Central memory CD8-positive, alpha-beta T cell (primary cell): Measurements from ENCODE around the gene DYNAP.

Source experiments
- ATAC-seq: fragments of 150-1000 bp; cut with Tn5 transposase; replicated peaks from 2 replicates; pipeline ENCODE4 v1.10.0; 2022; ENCODE audit warnings: mild to moderate bottlenecking, moderate FRiP score, moderate number of reproducible peaks; ENCODE audit not compliant: poor library complexity, severe bottlenecking; ENCODE audit errors: extremely low read depth
- DNase-seq, 2 donors: peaks; one replicate each; pipeline ENCODE4 v3.0.0; 2021; ENCODE audit warnings: low spot score in 2 of 2
- H3K27ac Mint-ChIP-seq: one replicate; pipeline ENCODE4 v1.8.0; 2022; ENCODE audit warnings: low read depth, mild to moderate bottlenecking, moderate library complexity, mixed read lengths
- H3K27me3 Mint-ChIP-seq: one replicate; pipeline ENCODE4 v1.8.0; 2022; ENCODE audit warnings: mixed read lengths
- H3K36me3 Mint-ChIP-seq: one replicate; pipeline ENCODE4 v1.8.0; 2022; ENCODE audit warnings: mild to moderate bottlenecking, moderate library complexity, mixed read lengths; ENCODE audit not compliant: insufficient read depth
- H3K4me1 Mint-ChIP-seq: one replicate; pipeline ENCODE4 v1.8.0; 2022; ENCODE audit warnings: mixed read lengths
- H3K4me3 Mint-ChIP-seq: one replicate; pipeline ENCODE4 v1.8.0; 2022; ENCODE audit warnings: mild to moderate bottlenecking, moderate library complexity, mixed read lengths
- H3K9me3 Mint-ChIP-seq: one replicate; pipeline ENCODE4 v1.8.0; 2022; ENCODE audit warnings: mixed read lengths

Gene DYNAP

GRCh38 chr18:54607213-54608027 is 16.4 kb downstream of the DYNAP start:
- Mint-ChIP-seq H3K36me3 (no peaks in the 10 kb centered on the region), H3K4me1 (no peaks in the 10 kb centered on the region), H3K27me3 (no peaks in the 10 kb centered on the region), H3K4me3 (no peak overlapping the region), H3K9me3 (no peaks in the 10 kb centered on the region), H3K27ac (no peak overlapping the region)
- no peak for DNase-seq
- ATAC-seq, result no peak

GRCh38 chr18:54608028-54608642 is 17.1 kb downstream of the DYNAP start:
- Mint-ChIP-seq H3K4me3 (no peak overlapping the region), H3K4me1 (no peaks in the 10 kb centered on the region), H3K27ac (no peak overlapping the region), H3K9me3 (no peaks in the 10 kb centered on the region), H3K27me3 (no peaks in the 10 kb centered on the region), H3K36me3 (no peaks in the 10 kb centered on the region)
- ATAC-seq (no peak), DNase-seq (no peak)

- H3K4me3 Mint-ChIP-seq, result no peak overlapping the region
- ATAC-seq, result no peak
- no peaks in the 10 kb centered on the region for H3K36me3 Mint-ChIP-seq
- H3K4me1 Mint-ChIP-seq, result no peaks in the 10 kb centered on the region
- DNase-seq, result no peak
- H3K9me3 Mint-ChIP-seq, result no peaks in the 10 kb centered on the region
- H3K27me3 Mint-ChIP-seq, result no peaks in the 10 kb centered on the region
- H3K27ac Mint-ChIP-seq, result no peak overlapping the region
Observed at GRCh38 chr18:54611816-54612215, 20.8 kb downstream of the DYNAP start.

GRCh38 chr18:54612237-54612636 is 21.2 kb downstream of the DYNAP start:
- DNase-seq (no peak), ATAC-seq (no peak)
- H3K9me3 Mint-ChIP-seq, result no peaks in the 10 kb centered on the region
- H3K4me3 Mint-ChIP-seq, result no peak overlapping the region
- H3K36me3 Mint-ChIP-seq, result no peaks in the 10 kb centered on the region
- no peaks in the 10 kb centered on the region for H3K4me1 Mint-ChIP-seq
- no peaks in the 10 kb centered on the region for H3K27me3 Mint-ChIP-seq
- H3K27ac Mint-ChIP-seq, result no peak overlapping the region

- no peak for ATAC-seq
- no peak for DNase-seq
- no peak overlapping the region for H3K4me3 Mint-ChIP-seq
- H3K9me3 Mint-ChIP-seq, result no peaks in the 10 kb centered on the region
- no peaks in the 10 kb centered on the region for H3K27me3 Mint-ChIP-seq
- no peaks in the 10 kb centered on the region for H3K4me1 Mint-ChIP-seq
- no peak overlapping the region for H3K27ac Mint-ChIP-seq
- H3K36me3 Mint-ChIP-seq, result no peaks in the 10 kb centered on the region
Observed at GRCh38 chr18:54613174-54613573, 22.1 kb downstream of the DYNAP start.

- Mint-ChIP-seq H3K27me3 (peaks cover 9% of the 10 kb centered on the region), H3K4me1 (no peaks in the 10 kb centered on the region), H3K27ac (no peak overlapping the region), H3K36me3 (no peaks in the 10 kb centered on the region), H3K4me3 (no peak overlapping the region), H3K9me3 (no peaks in the 10 kb centered on the region)
- DNase-seq, result no peak
- no peak for ATAC-seq
Observed at GRCh38 chr18:54616220-54616848, 25.3 kb downstream of the DYNAP start.

- Mint-ChIP-seq H3K36me3 (no peaks in the 10 kb centered on the region), H3K4me1 (no peaks in the 10 kb centered on the region), H3K27me3 (peaks cover 15% of the 10 kb centered on the region), H3K27ac (no peak overlapping the region), H3K4me3 (no peak overlapping the region), H3K9me3 (no peaks in the 10 kb centered on the region)
- ATAC-seq, result no peak
- no peak for DNase-seq
Observed at GRCh38 chr18:54622084-54622483, 31.0 kb downstream of the DYNAP start.

GRCh38 chr18:54626779-54627178 is 35.7 kb downstream of the DYNAP start:
- no peak for DNase-seq
- no peaks in the 10 kb centered on the region for H3K9me3 Mint-ChIP-seq
- no peaks in the 10 kb centered on the region for H3K4me1 Mint-ChIP-seq
- no peak overlapping the region for H3K27ac Mint-ChIP-seq
- no peak overlapping the region for H3K4me3 Mint-ChIP-seq
- peaks cover 2% of the 10 kb centered on the region for H3K27me3 Mint-ChIP-seq
- ATAC-seq, result no peak
- no peaks in the 10 kb centered on the region for H3K36me3 Mint-ChIP-seq

- no peaks in the 10 kb centered on the region for H3K9me3 Mint-ChIP-seq
- H3K4me1 Mint-ChIP-seq, result no peaks in the 10 kb centered on the region
- no peak overlapping the region for H3K27ac Mint-ChIP-seq
- ATAC-seq (no peak), DNase-seq (no peak)
- no peak overlapping the region for H3K4me3 Mint-ChIP-seq
- no peaks in the 10 kb centered on the region for H3K36me3 Mint-ChIP-seq
- peaks cover 13% of the 10 kb centered on the region for H3K27me3 Mint-ChIP-seq
Observed at GRCh38 chr18:54630963-54631362, 39.9 kb downstream of the DYNAP start.

GRCh38 chr18:54636217-54636616 is 45.2 kb downstream of the DYNAP start:
- no peak for ATAC-seq
- Mint-ChIP-seq H3K36me3 (no peaks in the 10 kb centered on the region), H3K4me1 (no peaks in the 10 kb centered on the region), H3K27ac (no peak overlapping the region), H3K9me3 (no peaks in the 10 kb centered on the region), H3K27me3 (peaks cover 40% of the 10 kb centered on the region), H3K4me3 (no peak overlapping the region)
- DNase-seq, result no peak

- Mint-ChIP-seq H3K4me3 (no peak overlapping the region), H3K27me3 (peaks cover 29% of the 10 kb centered on the region), H3K9me3 (no peaks in the 10 kb centered on the region), H3K27ac (no peak overlapping the region), H3K36me3 (no peaks in the 10 kb centered on the region), H3K4me1 (no peaks in the 10 kb centered on the region)
- no peak for DNase-seq
- no peak for ATAC-seq
Observed at GRCh38 chr18:54641734-54642133, 50.7 kb downstream of the DYNAP start.

- Mint-ChIP-seq H3K4me3 (no peak overlapping the region), H3K36me3 (peaks cover 1% of the 10 kb centered on the region), H3K9me3 (no peaks in the 10 kb centered on the region), H3K27me3 (peaks cover 21% of the 10 kb centered on the region), H3K27ac (no peak overlapping the region), H3K4me1 (no peaks in the 10 kb centered on the region)
- no peak for ATAC-seq
- DNase-seq, result no peak
Observed at GRCh38 chr18:54647176-54647575, 56.1 kb downstream of the DYNAP start.
